Right hindlimb (tissue), 1 donor: ENCODE results near the gene SLC15A4.
"Not testable (repeated sequence)": the region's sequence is repeated elsewhere in the genome, so short reads cannot be mapped to it uniquely, and the experiment has no call there.

Experiments used
- DNase-seq: peaks from one replicate; pipeline ENCODE4 v3.0.0-alpha.2; 2018

Gene SLC15A4

GRCh38 chr12:128813392-128813791 is 10.4 kb downstream of the SLC15A4 start:
- no peak for DNase-seq

DNA sequence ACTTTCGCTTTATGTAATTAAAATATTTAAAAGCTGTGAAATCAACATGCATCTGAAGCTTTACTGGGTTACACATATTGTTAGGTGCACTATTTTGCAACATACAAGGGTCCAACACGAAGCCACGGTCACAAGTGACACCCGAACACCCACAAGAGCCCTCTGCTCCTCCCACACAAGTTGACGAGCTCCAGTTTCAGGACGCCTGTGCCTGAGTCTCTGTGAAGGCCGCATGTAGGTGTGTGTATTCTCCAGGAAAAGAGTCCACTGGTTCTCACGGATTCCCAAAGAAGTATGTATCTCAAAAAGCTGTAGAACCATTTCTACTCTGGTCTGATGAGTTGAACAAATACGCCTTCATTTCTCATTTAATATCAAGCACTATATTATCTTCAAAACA is 12.0 kb downstream of the SLC15A4 start:
- no peak for DNase-seq

GRCh38 chr12:128810182-128811127 is 13.3 kb downstream of the SLC15A4 start:
- no peak for DNase-seq

DNA sequence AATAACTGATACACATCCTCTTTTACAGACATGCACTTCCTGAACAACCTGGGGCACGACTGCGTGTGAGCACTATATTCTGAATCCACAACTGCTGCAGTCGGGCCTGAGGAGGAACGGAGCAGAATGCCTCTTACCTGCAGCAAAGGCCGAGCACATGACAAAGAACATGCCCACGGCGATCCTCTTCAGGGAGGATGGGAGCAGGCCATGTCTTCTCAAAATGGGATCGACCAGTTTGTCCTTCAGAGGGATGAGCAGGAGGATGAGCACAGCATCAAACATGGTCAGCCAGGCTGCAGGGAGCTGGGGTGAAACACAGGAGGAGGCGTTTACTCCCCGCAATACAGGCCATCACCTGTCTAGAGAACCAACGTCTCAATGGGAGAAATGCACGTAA is 15.1 kb downstream of the SLC15A4 start:
- DNase-seq, result no peak

DNA sequence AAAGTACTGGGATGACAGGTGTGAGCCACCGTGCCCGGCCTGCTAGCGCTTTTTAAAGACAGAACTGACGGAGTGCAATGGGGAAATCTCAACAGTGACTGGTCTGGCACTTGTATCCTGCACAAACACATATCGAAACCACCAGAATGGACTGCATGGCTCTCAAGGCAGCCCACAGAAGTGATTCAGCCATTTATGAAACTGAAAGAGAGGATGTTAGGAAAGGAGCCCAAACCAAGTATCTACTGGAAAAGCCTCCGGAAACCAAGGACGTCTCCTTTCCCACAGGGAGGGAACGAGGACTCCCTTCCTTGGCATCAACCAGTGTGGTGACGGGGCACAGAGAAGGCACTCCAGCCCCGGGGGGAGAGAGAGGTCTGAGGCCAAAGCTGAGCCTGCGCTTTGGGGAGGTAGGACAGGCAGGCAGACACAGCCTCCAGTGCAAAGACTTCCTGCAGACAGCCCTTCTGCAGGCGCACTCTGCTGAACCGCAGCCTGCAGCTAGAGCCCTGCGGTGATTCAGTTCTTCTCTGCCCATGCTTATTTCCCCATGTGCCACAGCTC is 16.5 kb downstream of the SLC15A4 start:
- no peak for DNase-seq

DNA sequence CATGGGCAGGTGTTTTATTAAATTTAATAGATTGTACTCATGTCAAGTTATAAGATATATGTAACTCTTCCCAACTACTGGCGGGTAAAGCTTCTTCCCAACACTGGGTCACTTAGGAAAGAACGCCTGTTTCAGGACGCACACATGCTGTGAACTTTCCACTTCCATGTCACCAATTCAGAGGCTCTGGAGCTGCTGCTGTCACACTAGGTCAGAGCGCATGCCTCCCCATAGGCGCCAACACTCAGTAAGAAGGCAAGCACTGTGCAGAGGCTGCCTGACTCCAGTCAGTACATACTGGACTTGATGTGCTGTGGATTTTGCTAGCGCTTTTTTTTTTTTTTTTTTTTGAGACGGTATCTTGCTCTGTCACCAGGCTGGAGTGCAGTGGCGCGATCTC is 17.2 kb downstream of the SLC15A4 start:
- DNase-seq, result no peak

DNA sequence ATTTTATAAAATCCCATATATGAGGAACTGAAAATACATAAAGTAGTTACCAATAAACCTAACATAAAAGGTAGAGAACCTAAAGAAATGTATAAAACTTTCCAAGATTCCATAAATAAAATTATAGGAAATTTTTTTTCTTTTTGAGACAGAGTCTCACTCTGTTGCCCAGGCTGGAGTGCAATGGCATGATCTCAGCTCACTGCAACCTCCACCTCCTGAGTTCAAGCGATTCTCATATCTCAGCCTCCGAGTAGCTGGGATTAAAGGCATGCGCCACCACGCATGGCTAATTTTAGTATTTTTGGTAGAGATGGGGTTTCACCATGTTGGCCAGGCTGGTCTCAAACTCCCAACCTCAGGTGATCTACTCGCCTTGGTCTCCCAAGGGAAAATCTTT is 18.4 kb downstream of the SLC15A4 start:
- not testable (repeated sequence) for DNase-seq

- no peak for DNase-seq
Measured at GRCh38 chr12:128804762-128805161, 19.0 kb downstream of the SLC15A4 start.

- DNase-seq, result no peak
Measured at GRCh38 chr12:128803788-128804187, 20.0 kb downstream of the SLC15A4 start.

GRCh38 chr12:128802756-128803155 is 21.0 kb downstream of the SLC15A4 start:
- DNase-seq, result no peak

GRCh38 chr12:128801879-128802391 is 21.8 kb downstream of the SLC15A4 start:
- DNase-seq, result no peak

- no peak for DNase-seq
Measured at GRCh38 chr12:128800606-128801005, 23.2 kb downstream of the SLC15A4 start.

DNA sequence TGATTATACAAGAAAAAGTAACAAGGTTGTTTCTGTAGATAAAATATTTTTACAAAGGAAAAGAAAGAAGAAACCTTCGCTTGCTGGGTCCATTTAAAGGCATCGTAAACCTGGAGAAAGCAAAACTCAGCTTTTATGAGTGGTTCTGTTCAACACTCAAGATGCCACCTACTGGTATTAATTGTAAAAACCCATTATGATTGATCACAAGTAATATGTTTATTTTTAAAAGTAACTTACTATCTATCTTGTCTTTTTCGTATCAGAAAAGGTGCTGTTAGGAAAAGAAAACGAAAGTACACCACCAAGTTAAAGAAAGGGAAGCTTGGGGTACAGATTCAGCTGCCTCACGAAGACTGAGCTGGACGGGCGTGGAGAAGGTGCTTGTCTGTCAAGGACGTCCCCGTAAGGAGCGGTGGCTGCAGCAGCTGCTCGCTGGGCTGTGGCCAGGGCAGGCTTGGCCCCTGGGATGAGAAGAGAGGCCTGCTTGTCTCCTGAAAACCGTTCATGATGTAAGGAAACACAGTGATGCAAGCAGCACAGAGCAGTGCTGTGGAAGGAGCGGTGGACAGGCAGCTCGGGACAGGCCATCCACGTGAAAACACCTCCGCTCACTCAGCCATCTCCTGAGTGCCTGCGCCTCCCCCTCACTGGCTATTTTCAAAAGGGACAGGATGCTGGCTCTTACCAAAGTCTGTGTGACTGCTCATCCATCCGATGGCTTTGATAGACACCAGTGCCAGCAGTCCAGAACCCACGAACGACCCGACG is 25.0 kb downstream of the SLC15A4 start:
- DNase-seq, result no peak

- no peak for DNase-seq
Measured at GRCh38 chr12:128797119-128798118, 26.3 kb downstream of the SLC15A4 start.

GRCh38 chr12:128796439-128797118 is 27.2 kb downstream of the SLC15A4 start:
- DNase-seq, result no peak

GRCh38 chr12:128795530-128796361 is 28.0 kb downstream of the SLC15A4 start:
- DNase-seq, result no peak

DNA sequence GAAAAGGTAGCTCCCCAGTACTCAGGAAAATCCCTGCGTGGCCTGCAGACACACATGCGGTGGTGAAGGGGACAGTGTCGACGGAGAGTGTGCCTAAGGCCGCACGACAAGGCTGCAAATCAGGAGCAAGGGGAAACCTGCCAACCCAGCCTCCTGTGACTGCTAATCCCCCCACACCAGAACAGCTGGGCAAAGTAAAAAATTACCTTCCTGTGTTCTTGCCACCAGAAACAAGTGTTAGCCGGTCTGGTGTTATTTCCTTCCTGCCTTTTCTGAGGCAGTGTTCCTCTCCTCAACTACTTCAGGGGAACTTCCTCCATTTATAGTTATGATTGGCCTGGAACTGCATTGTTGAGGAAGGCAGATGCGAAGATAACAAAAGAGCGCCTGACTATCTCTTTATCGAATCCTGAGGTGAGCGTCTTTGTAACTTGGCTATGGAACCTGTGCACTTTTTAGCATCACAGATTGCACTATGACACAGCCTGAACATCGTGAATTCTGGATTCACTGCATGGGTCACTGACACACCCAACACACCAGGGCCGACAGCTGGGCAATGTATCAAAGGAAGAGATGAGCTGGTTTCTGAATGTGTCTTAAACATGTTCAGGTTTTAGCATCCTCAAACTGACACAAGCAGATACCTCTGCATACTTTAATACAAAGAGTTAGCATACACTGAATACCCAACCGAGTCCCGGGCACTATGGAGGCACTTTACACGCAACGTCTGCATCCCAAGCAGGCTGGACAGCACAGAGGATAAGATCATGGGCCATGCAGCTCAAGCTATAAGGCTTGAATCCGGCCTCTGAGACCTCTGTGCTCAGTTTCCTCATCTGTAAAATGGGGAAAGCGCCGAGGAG is 28.9 kb downstream of the SLC15A4 start:
- DNase-seq, result no peak

DNA sequence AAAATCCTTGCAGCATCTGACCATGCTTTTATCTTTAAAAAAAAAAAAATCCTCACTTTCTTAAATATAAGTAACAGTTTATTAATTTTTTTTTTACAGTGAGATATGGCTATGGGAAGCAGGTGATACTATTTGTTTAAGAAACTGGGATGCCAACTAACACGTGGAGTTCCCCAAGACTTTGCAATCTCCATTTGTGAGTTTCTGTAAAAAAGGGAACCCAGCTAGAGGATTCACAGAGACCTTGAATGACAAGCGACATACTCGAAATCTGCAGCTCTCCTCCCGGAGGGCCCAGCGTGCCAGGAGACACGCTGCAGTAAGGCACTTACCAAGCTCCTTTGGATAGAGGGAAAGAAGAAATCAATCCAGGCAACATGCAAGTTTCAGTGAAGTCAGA is 30.1 kb downstream of the SLC15A4 start:
- no peak for DNase-seq

GRCh38 chr12:128792881-128793280 is 30.9 kb downstream of the SLC15A4 start:
- no peak for DNase-seq

DNA sequence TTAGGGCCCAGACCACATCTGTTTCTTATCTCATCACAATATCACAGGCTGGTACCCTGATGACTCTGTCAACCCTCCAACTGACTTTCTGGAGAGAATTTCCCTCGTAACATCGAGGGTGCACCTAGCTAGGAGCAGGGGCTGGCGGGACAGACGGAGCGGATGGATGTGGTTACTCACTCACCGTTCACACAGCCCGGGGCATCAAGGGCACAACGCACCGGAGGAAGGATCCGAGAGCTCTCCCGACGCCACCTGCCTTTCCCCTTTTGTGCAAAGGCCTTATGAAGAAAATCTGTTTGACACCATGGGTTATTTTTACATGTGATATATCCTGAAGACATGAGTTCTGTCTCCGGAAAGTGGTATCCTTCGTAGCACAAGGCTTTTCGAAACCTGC is 31.4 kb downstream of the SLC15A4 start:
- DNase-seq, result no peak
